NCI-H524 treated with DMSO at 0.1 percent for 48 hours (cell line): ENCODE results near the gene SEPHS2.
"Not testable (repeated sequence)": the region's sequence is repeated elsewhere in the genome, so short reads cannot be mapped to it uniquely, and the experiment has no call there.

Experiments
- DNase-seq: peaks from one replicate; lab custom pipeline; 2025; lab: John Stamatoyannopoulos, UW

Gene SEPHS2, protein sequence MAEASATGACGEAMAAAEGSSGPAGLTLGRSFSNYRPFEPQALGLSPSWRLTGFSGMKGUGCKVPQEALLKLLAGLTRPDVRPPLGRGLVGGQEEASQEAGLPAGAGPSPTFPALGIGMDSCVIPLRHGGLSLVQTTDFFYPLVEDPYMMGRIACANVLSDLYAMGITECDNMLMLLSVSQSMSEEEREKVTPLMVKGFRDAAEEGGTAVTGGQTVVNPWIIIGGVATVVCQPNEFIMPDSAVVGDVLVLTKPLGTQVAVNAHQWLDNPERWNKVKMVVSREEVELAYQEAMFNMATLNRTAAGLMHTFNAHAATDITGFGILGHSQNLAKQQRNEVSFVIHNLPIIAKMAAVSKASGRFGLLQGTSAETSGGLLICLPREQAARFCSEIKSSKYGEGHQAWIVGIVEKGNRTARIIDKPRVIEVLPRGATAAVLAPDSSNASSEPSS

DNA sequence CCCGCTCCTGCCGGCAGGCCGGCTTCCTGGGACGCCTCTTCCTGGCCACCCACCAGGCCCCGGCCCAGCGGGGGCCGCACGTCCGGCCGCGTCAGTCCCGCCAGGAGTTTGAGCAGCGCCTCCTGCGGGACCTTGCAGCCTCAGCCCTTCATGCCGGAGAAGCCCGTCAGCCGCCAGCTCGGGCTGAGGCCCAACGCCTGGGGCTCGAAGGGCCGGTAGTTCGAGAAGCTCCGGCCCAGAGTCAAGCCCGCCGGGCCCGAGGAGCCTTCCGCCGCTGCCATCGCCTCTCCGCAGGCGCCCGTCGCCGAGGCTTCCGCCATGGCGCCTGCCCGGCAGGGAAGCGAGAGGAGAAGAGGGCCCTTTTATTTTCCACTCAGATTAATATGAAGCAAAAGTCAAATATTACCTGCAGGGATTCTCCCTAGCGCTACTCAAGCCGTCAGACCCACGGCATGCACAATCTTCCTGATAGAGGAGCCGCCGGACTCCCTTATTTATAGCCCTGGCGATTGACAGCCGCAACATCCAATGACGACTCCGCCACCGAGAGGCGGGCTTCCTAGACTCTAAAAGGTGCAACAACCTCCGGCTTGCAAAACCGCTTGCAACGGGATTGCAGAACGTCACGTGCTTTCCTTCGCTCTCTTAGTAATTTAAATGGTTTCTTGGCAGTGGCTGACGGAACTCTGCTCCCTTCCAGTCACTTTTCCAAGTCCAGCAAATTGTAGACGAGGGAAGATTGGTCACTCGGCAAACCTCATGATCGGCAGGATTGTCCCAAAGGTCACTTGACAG, at the start of gene SEPHS2:
SEPHS2 (minus strand) TSS at position 467 of the 795 bp plus-strand sequence; CDS start at position 320, 147 bp downstream.
- peak; percentile 94 for DNase-seq

DNA sequence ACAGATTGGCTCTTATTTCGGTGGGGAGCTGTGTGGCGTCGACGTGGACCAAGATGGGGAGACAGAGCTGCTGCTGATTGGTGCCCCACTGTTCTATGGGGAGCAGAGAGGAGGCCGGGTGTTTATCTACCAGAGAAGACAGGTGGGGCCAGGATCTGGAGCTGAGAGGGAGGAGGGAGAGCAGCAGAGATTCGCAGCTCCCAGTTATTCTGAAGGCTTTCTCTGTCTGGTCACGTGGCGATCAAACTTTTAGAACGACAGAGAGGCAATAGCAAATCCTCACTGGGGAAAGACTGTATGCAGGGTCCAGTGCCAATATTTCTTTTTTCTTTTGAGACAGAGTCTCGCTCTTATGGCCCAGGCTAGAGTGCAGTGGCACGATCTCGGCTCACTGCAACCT, 49.0 kb upstream of the SEPHS2 start:
- no peak for DNase-seq

DNA sequence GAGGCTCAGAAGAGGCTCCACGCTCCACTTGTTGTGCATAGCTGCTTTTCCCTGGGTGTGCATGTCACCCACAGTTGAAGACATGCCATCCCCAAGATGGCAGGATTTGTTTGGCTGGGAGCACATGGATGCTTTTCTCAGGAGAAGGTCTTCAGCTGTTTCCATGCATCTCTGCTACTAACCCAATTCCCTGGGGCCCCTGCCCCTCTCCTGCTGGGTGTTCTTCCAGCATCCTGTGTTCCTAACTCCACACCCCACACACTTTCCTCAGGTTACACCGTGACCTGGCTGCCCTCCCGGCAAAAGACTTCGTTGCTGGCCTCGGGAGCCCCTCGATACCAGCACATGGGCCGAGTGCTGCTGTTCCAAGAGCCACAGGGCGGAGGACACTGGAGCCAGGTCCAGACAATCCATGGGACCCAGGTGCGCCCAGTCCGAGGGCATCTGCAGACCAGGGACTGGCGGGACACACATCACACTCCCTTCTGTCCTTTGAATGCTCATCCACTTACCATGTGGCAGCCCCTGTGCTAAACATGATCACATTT, 48.3 kb upstream of the SEPHS2 start:
- no peak for DNase-seq

DNA sequence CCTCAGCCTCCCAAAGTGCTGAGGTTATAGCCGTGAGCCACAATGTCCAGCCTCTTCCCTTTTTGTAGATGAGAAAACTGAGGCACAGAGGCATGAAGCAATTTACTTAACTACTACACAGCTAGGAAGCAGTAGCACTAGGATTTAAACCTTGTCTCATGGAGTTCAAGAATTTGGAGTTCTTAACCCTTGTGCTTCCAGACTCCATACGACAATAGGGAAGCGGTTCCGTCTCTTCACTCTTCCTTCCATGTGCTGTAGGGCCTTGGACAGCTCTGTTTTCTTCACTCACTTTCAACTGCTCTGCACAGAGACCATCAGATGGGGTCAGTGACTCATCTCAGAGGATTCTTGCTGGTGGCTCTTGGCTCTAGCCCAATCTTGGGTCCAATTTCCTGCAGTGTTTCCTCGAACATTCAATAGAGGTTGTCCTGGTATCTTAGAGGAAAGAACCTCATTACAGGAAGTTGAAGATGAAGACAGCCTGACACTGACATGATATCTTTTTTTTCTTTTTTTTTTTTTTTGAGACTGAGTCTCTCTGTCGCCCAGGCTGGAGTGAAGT, 46.2 kb upstream of the SEPHS2 start:
- DNase-seq, result no peak

DNA sequence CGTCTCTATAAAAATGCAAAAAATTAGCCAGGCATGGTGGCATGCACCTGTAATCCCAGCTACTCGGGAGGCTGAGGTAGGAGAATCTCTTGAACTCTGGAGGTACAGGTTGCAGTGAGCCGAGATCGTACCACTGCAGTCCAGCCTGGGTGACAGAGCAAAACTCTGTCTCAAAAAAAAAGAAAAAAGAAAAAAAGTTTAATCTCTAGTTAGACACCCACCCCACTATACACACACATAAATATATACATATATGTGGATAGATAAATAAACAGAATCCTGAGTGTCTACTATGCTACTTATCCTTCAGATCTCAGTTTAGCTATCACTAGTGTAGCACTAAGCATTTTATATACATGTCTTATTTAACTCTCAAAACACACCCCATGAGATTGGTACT, 45.6 kb upstream of the SEPHS2 start:
- no peak for DNase-seq

DNA sequence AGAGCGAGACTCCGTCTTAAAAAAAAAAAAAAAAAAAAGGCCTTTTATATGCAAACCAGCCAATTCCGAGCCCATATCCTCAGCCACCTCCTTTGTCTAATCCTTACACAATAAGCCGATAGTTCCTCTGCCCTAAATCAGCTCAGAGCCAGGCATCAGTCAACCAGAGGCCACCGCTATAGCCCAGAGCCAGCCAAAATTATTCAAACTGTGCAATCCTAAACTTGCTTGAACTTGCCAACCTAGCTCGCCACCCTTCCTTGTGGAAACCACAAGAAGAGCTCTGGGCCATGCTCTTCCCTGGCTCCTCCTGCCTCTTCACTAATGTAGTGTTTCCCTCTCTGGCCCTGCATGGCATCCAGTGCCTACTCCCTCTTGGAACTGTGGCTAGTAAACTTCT, 44.5 kb upstream of the SEPHS2 start:
- DNase-seq, result no peak

DNA sequence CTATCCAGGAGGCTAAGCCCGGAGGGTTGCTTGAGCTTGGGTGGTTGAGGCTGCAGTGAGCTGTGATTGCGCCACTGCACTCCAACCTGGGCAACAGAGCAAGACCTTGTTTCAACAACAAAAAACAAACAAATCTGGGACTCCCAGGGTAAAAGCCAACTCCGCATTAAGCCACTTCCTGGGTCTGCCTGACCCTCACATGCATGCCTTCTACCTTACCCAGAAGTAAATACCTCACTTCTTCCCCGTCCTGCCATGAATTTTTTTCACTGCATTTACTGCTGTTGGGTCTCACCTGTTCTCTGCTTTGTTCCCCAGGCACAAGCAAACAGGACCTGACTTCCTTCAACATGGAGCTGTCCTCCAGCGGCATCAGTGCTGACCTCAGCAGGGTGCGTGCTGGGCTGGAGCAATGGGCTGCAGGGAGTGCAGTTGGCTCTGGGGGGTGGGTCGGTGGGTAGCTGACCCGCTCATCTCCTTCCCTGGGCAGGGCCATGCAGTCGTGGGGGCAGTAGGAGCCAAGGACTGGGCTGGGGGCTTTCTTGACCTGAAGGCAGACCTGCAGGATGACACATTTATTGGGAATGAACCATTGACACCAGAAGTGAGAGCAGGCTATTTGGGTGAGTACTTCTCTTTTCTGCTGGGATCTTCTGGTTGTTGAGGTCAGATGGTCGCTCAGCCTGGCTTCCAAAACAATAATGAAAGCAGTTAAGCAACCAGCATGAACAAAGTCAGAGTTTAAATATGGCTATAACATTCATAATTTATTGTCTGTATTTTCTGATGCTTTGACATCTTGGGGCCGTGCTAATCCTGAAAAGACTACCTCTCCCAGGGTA, 43.3 kb upstream of the SEPHS2 start:
- DNase-seq, result no peak

DNA sequence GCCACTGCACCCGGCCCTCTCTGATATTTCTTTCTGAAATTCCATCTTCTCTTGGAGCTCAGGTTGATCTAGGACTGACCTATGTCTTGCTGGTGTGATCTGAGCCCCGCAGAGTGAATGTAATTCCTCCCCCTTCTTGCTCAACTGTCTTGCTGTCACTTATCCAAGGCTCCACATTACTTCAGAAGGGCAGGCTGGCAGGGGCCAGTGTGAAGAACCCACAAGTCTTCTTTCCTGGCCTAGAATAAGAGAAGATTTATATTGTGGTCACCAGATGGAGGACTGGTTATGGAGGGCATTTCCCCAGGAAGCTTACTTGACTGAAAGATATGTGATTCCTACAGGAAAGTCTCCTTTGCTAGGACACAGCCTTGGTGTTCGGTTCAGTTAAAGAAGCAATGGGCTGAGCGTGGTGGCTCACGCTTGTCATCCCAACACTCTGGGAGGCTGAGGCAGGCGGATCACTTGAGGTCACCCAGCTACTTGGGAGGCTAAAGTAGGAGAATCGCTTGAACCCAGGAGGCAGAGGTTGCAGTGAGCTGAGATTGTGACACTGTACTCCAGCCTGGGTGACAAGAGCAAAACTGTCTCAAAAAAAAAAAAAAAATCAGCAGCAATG, 40.3 kb upstream of the SEPHS2 start:
- DNase-seq, result no peak

DNA sequence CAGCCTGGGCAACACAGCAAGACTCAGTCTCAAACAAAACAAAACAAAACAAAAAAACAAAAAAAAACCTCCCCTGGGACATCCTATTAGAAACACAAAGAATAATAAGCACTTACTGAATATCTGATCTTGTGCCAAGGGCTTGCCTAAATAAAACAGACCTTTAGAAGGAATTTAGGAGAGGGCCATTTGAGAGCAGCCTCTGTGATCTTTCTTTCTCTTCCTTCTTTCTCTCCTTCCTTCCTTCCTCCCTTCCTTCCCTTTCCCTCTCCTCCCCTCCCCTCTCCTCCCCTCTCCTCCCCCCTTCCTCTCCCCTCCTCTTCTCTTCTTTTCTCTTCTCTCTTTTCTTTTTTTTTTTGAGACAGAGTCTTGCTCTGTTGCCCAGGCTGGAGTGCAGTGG, 39.2 kb upstream of the SEPHS2 start:
- DNase-seq, result no peak

DNA sequence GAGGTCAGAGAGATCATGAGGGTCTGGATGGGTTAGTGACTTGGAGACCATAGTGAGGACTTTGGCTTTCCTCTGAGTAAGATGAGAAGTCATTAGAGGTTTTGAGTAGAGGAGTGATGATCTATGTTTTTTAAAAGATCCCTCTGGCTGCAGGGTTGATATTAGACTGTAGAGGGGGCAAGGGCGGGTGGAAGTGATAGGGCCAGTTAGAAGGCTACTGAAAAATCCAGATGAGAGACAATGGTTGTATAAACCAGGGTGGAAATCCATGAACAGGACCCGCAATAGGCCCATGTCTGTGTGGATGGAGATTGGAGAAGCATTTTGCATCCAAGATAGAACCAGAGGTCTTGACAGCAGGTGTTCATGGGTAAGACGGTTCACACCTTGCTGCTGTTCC, 36.7 kb upstream of the SEPHS2 start:
- no peak for DNase-seq

DNA sequence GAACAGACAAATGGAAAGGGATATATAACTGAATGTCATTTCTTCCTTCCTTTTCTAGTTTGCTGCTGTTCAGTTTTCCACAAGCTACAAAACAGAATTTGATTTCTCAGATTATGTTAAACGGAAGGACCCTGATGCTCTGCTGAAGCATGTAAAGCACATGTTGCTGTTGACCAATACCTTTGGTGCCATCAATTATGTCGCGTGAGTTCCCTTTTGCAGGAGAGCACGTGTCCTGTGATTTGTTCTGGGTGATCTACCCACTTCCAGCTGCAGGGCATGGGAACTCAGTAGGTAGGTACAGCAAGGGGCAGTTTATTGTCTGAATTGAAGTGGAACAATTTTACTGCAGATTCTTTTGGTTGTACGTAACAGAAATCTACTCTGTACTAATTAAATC, 35.7 kb upstream of the SEPHS2 start:
- DNase-seq, result no peak

DNA sequence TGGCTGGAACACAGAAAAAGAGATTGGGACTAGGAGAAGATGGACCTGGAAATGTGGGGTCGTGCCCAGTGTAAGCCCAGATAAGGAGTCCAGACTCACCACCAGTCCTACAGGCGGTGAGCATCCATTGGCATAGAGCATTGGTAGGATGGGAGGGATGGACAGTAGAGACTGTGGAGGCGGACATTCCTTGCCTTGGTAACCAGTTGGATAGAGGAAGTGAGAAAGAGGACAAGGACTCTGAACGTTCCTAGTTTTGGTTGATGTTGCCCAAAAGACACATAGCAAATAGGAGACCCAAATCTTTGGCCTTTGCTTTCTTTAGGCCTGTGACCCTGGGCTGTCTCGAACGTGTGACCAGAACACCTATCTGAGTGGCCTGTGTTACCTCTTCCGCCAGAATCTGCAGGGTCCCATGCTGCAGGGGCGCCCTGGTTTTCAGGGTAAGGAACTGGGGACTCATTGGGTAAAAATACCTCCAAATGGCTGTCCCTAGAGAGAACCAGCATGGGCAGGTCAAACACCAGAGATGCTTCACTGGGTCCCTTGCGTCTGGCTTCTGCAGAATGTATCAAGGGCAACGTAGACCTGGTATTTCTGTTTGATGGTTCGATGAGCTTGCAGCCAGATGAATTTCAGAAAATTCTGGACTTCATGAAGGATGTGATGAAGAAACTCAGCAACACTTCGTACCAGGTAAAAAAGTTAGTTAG, 33.2 kb upstream of the SEPHS2 start:
- DNase-seq, result no peak

DNA sequence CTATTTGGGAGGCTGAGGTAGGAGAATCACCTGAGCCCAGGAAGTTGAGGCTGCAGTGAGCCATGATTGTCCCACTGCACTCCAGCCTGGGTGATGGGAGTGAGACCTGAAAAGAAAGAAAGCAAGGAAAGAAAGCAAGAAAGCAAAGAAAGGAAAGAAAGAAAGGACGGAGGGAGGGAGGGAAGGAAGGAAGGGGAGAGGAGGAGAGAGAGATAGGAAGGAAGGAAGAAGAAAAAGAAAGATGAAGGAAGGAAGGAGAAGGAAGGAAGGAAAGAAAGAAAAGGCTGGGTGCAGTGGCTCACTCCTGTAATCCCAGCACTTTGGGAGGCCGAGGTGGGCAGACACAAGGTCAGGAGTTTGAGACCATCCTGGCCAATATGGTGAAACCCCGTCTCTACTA, 32.1 kb upstream of the SEPHS2 start:
- not testable (repeated sequence) for DNase-seq

DNA sequence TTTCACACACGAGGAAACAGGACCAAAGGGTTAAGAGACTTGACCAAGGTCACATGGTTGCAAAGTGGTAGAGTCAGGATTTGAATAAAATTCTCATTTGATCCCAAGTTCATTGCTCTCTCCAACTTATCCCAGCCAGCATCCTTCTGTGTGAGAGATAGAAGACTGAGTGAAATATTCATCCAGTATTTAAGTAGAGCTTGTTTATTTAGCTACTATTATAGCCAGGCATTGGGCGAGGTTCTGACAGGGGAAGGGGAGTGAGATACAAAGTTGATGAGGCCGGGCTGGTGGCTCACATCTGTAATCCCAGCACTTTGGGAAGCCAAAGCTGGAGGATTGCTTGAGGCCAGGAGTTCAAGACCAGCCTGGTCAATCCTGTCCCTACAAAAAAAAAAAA, 31.3 kb upstream of the SEPHS2 start:
- DNase-seq, result no peak

DNA sequence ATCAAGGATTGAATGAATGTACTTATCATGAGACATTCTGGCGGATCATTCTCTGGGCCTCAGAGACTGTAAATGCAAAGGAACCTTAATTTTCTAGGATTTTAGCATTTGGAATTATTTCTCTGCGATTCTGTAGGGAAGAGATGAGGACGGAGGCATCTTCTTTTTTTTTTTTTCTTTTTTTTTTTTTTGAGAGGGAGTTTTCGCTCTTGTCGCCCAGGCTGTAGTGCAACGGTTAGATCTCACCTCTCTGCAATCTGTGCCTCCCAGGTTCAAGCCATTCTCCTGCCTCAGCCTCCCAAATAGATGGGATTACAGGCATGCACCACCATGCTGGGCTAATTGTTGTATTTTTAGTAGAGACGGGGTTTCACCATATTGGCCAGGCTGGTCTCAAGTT, 29.0 kb upstream of the SEPHS2 start:
- DNase-seq, result no peak

DNA sequence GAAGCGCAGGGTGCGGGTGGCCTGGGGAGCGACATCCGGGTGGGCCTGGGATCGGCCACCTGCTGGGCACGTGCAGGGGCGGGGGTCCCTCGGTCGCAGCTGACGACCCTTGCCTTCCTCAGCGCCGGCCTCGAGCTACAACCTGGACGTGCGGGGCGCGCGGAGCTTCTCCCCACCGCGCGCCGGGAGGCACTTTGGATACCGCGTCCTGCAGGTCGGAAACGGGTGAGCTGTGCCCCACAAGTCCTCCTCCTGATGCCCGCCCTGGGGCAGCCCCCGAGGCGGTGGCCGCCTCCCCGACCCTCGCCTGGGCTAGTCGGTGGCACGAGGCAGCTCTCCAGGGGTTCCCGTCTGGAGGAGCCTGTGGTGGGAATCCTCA, 28.4 kb upstream of the SEPHS2 start:
- DNase-seq, result no peak

DNA sequence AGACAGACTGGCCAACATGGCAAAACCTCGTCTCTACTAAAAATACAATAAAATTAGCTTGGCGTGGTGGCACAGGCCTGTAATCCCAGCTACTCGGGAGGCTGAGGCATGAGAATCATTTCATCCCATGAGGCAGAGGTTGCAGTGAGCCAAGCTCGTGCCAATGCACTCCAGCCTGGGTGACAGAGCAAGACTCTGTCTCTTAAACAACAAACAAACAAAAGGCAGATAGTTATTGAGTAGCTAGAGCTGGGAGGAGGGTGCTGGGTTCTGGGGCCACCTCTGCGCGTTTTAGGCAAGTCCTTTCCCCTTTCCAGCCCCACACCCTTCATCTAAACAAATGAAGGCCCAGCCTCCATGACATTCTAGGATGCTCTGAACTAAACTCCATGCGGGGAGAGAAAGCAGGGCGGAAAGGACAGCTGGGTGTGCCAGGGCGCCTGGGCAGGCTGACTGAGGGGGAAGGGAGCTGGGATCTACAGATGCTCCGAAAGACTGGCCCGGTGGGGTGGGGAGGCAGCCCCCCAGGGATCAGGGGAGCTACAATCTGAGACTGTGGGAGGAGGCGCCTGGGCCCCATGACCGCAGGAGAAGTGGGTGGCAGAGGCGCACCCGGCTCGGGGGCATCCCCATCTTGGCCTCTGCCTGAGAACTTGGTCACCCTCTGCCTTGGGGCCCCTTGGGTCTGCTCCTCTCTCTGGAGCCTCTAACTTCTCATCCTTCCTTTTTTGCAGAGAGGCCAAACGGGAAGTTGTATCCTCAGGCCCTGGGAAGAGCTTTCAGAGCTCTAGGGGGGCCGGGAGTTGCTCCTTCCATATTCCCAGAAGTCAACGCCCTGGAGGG, 27.8 kb upstream of the SEPHS2 start:
- DNase-seq, result no peak

DNA sequence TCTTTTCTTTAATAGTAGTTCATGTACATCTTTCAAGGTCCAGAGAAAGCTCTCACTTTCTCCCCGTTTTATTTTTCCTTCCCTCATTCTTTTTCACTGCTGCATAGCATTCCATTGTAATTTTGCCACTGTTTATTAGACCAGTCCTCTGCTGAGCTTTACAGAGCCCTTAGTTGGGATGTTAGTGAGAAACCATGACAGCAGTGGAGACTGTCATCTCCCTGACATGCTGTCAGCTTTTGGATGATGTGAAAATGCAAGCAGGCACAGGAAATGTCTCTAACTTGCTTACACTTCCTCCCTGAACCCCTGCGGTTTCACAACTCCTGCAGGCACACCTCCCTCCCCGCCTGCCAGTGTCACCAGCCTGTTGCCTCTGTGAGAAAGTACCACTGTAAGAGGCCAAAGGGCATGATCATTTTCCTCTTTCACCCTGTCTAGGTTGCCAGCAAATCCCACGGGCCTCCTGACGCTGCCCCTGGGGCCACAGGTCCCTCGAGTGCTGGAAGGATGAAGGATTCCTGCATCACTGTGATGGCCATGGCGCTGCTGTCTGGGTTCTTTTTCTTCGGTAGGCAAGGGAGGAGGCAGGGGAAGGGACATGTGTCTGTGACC, 26.8 kb upstream of the SEPHS2 start, which contains the start of gene ITGAL:
ITGAL (plus strand) TSS at position 415 of the 615 bp plus-strand sequence; CDS start at position 511, 96 bp downstream.
- no peak for DNase-seq

DNA sequence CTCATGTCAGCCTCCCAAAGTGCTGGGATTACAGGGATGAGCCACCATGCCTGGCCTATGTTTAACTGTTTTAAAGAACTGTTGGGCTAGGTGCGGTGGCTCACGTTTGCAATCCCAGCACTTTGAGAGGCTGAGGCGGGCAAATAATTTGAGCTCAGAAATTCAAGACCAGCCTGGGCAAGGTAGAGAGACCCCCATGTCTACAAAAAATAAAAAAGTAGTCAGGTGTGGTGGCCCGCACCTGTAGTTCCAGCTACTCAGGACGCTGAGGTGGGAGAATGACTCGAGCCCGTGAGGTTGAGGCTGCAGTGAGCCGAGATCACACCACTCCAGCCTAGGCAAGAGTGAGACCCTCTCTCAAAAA, 24.9 kb upstream of the SEPHS2 start:
- DNase-seq, result no peak
